ENCODE results near the gene CD81.

CD81 gene

GRCh38 chr11:2375341-2375853, 1.7 kb upstream of the CD81 start:
- in situ Hi-C loops (cut with MboI; ENCODE audit: low pct_unique_long_range_greater_than_20kb, low sequenced_read_pairs, unreplicated experiment): no loop called here
- TF ChIP-seq CTCF (IDR thresholded peaks at IDR 0.05; ENCODE audit: extremely low read depth, insufficient read depth, missing control alignments): no peak
- DNase-seq (ENCODE audit: low spot score): no peak

- TF ChIP-seq CTCF (IDR thresholded peaks at IDR 0.05; ENCODE audit: extremely low read depth, insufficient read depth, missing control alignments): no peak
- no peak for DNase-seq (ENCODE audit: low spot score)
- in situ Hi-C loops (cut with MboI; ENCODE audit: low pct_unique_long_range_greater_than_20kb, low sequenced_read_pairs, unreplicated experiment): no loop called here
Measured at GRCh38 chr11:2375964-2376551, 1.1 kb upstream of the CD81 start.

GRCh38 chr11:2377511-2378443, 667 bp downstream of the CD81 start:
- no peak for TF ChIP-seq CTCF (IDR thresholded peaks at IDR 0.05; ENCODE audit: extremely low read depth, insufficient read depth, missing control alignments)
- in situ Hi-C loops (cut with MboI; ENCODE audit: low pct_unique_long_range_greater_than_20kb, low sequenced_read_pairs, unreplicated experiment): no loop called here
- peak; percentile 87 for DNase-seq (ENCODE audit: low spot score)

- TF ChIP-seq CTCF (IDR thresholded peaks at IDR 0.05; ENCODE audit: extremely low read depth, insufficient read depth, missing control alignments): no peak
- in situ Hi-C loops (cut with MboI; ENCODE audit: low pct_unique_long_range_greater_than_20kb, low sequenced_read_pairs, unreplicated experiment): no loop called here
- DNase-seq (ENCODE audit: low spot score): no peak
Measured at GRCh38 chr11:2378527-2379210, 1.6 kb downstream of the CD81 start.

GRCh38 chr11:2379466-2380174, 2.5 kb downstream of the CD81 start:
- no peak for DNase-seq (ENCODE audit: low spot score)
- TF ChIP-seq CTCF (IDR thresholded peaks at IDR 0.05; ENCODE audit: extremely low read depth, insufficient read depth, missing control alignments): no peak
- in situ Hi-C loops (cut with MboI; ENCODE audit: low pct_unique_long_range_greater_than_20kb, low sequenced_read_pairs, unreplicated experiment): no loop called here

GRCh38 chr11:2380396-2380795, 3.3 kb downstream of the CD81 start:
- no peak for TF ChIP-seq CTCF (IDR thresholded peaks at IDR 0.05; ENCODE audit: extremely low read depth, insufficient read depth, missing control alignments)
- no peak for DNase-seq (ENCODE audit: low spot score)
- in situ Hi-C loops (cut with MboI; ENCODE audit: low pct_unique_long_range_greater_than_20kb, low sequenced_read_pairs, unreplicated experiment): no loop called here
